ENCODE results near the gene INTS4.
"Not testable (repeated sequence)": the region's sequence is repeated elsewhere in the genome, so short reads cannot be mapped to it uniquely, and the experiment has no call there.

The INTS4 gene

DNA sequence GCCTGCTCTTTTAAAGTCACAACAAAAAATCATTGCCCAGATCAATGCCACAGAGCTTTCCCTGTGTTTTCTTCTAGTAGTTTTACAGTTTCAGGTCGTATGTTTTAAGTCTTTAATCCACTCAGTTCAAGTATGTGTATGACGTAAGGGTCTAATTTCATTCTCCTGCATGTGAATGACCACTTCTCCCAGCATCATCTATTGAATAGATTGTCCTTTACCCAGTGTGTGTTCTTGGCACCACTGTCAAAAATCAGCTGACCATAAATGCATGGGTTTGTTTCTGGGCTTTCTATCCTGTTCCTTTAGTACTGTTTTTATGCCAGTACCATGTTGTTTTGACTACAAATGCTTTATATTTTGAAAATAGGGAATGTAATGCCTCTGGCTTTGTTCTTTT lies 28.1 kb downstream of the INTS4 start:
- DNase-seq (ENCODE audit: extremely low read depth in 1 of 2, low read depth in 1 of 2) = no peak

DNA sequence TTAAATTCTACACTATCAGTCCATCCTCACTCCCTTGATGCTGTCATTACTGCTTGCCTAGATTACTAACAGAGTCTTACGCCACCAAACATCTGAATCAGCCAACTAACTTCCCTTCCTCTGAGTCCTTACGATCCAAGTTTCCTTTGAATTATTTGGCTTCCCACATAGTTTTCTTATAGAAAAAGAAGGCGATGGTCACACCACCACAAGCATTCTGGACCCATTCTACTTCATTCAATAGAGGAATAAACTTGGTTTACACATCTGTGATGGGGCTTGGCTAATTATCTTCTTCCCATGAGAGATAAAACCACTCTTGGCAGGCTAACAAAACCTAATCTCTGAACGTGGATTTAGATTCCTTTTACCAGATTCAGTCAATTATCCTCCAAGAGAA lies 35.0 kb downstream of the INTS4 start:
- no peak for DNase-seq (ENCODE audit: extremely low read depth in 1 of 2, low read depth in 1 of 2)

DNA sequence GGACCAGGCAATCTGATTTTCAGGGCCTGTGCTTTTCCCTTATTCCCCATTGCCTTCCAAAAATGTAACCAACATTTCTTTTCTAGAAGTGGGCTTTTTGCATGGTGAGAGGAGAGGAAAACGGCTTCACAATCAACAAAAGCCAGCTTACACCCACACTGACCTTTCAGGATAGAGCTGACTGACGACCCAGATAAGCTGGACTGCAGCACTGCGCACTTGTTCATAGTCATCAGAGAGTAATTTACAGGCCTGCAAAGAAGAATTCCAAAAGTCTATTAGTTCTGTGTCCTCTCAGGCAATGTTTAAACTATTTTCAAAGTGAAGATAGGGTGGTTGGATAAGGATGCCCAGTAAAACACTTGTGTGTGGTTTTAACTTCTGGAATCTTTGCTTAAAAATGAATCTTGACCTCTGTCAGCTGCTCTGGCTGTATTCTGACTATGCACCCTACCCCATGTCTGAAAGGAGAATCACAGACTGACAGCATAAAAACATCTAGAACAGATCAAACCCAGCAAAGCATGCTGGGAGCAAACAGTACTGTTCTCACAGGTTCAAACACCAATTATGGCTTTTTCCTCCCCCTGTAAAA lies 35.8 kb downstream of the INTS4 start:
- DNase-seq (ENCODE audit: extremely low read depth in 1 of 2, low read depth in 1 of 2) = not testable (repeated sequence)

DNA sequence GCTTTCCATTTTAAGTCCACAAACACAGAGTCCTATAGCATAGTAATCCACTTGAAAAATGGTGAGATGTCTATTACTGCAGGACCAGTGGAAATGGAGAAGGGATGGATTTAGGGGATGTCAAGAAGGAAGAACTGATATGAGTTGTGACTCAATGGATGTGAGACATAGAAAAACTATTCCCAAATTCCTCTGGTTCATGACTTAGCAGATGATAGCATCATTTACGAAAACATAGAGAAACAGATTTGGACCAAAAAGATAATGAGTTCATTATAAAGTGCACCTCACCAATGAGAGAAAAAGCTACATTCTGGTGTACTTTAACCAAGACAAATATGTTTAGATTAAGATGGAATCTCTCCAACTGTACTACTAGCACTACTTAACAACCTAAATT lies 51.2 kb downstream of the INTS4 start:
- not testable (repeated sequence) for DNase-seq (ENCODE audit: extremely low read depth in 1 of 2, low read depth in 1 of 2)

DNA sequence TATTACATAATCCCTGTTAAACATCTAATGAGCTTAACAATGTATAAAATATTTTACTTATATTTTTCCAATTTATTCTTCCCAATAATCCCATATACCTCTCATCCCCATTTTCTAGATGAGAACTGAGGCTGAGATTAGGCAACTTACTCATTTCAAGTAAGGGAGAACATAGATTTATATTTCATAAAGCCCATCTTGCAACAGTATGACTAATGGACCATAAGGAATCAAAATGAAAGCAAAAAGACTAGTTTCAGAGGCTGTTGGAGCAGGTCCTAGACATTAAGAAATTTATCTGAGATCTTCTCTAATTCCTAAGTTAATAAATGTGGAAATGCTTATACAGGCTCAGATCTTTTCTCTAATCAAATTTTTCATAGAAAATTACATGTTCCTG lies 52.0 kb downstream of the INTS4 start:
- not testable (repeated sequence) for DNase-seq (ENCODE audit: extremely low read depth in 1 of 2, low read depth in 1 of 2)

DNA sequence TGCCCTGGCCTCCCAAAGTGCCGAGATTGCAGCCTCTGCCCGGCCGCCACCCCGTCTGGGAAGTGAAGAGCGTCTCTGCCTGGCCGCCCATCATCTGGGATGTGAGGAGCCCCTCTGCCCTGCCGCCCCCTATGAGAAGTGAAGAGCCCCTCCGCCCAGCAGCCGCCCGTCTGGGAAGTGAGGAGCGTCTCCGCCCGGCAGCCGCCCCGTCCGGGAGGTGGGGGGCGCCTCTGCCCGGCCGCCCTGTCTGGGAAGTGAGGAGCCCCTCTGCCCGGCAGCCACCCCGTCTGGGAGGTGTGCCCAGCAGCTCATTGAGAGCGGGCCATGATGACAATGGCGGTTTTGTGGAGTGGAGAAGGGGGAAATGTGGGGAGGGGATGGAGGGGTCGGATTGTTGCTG lies 60.9 kb downstream of the INTS4 start:
- DNase-seq (ENCODE audit: extremely low read depth in 1 of 2, low read depth in 1 of 2) = not testable (repeated sequence)

DNA sequence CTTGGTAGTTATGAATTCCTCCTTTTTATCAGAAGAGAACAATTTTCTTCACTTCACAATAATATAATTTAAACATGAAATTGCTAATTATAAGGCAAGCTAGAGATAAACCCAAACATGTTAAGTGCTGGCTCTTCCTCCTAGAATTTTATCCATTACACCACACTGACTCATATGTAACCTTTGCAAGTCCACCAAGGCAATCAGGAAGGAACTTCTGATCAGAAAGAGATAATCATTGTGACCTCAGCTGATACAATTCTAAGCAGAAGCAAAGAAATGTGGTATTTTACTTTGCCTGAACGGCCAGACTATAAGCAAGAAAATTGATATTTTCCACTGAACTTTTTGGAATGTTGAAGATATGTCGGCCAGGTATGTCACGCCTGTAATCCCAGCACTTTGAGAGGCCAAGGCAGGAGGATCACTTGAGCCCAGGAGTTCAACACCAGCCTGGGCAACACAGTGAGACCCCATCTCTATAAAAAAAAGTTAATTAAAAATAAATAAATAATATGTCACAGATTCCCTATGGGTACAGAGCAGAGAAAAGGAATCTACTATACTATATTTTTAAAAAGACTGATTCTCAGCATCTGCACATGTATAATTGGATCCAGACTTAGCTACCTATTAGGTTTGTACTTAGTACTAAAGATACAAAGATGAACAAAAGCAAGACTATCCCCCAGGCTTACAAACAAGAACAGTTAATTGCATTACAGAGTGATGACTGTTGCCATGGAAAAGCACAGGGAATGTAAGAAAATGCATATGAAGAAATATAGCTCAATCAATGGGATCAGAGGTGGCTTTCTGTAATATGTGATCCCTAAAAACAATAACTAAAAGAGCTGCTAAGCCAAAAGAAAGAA lies 63.9 kb downstream of the INTS4 start:
- DNase-seq (ENCODE audit: extremely low read depth in 1 of 2, low read depth in 1 of 2) = not testable (repeated sequence)

DNA sequence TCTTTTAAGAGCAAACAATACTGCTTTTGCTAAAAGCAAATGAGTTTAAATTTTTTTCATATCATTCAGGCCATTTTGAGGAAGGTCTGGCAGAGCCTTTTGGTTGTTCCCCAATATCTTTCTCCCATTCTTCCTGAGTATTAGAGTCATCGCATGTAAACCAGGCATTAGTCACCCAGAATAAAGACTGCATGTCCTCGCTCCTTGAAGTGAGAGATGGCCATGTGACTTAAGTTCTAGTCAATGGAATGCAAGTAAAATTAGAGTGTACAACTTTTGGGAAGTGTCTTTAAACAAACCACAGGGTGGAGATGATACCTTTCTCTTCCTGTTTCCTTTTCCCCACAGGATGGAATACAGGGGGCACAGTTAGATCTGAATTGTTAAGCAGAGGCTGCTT lies 76.8 kb downstream of the INTS4 start:
- not testable (repeated sequence) for DNase-seq (ENCODE audit: extremely low read depth in 1 of 2, low read depth in 1 of 2)

DNA sequence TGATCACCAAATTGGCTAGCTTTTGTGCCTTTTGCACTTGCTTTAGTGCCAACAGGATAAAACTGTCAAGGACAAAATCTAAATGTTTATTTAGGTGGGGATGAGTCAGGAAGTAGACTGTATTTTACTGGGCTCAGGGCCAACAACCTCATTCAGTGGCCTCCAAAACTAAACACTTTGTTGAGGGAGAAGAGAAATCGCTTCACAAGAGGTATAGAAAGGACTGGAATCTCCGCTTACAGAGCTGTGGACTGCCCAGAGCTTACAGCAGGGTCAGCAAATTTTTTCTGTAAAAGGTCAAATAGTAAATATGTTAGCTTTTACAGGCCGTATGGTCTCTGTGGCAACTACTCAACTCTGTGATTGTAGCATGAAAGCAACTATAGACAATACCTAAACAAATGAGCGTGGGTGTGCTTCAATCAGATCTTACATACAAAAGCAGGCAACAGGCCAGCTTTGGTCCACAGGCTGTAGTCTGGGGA lies 80.1 kb downstream of the INTS4 start:
- not testable (repeated sequence) for DNase-seq (ENCODE audit: extremely low read depth in 1 of 2, low read depth in 1 of 2)

DNA sequence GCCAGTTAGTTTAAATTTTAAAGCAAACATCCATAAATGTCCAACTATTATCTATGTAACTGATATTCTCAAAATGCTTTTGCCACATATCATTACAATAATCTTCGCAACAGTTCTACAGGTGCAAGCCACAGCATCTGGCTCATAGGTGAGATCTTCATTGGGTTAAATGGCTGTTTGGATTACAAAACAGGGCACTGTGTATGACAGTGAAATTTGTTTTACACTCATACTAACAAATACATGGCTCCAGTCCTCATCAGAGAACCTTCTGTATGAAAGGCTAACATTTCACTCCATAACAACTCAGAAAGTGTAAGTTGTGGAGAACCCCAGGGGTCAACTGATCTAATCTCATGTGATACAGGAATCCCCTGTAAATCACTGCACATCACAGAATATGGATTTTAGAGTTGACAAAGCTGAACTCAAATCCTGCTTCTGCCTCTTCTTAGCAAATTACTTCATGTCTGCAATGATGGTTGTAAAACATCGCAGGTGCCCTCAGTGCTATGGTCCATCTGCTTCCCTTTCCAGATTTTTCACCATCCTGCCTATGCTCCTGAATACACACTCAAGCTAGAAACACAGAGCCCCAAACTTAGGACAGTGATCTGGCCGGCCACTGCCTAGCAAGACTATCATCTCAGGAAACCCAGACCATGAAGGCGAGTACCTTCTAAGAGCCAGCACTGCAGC lies 80.7 kb downstream of the INTS4 start:
- DNase-seq (ENCODE audit: extremely low read depth in 1 of 2, low read depth in 1 of 2) = not testable (repeated sequence)

DNA sequence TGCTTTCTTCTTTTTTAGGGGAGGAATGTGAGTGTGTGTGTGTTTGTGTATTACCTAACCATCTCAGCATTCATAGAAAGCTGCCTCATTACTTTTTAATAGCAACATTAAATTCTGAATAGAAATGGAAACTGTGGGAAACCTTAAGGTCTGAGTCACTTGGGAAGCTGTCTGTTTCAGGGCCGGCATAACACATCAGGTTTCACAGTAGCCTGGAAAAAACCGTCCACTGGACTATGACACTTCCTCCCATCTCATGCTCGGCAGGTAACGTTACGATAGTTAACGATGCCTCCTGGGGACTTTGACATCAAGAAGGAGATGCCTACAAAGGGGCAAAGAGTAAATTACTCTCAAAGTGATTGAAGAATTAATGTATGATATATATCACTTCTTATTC lies 83.6 kb downstream of the INTS4 start:
- DNase-seq (ENCODE audit: extremely low read depth in 1 of 2, low read depth in 1 of 2) = not testable (repeated sequence)

DNA sequence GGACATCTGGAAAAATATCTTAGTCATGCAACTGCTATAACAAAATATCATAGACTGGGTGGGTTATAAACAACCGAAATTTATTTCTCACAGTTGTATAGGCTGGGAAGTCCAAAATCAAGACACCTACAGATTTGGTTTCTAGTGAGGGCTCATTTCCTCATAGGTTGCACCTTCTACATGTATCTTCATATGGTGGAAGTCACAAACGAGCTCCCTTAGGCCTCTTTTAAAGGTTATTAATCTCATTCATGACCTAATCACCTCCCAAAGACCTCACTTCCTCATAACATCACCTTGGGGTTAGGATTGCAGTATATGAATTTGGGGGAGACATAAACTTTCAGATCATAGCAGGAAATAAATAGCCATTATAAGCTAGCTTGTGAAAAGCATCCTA lies 85.2 kb downstream of the INTS4 start:
- no peak for DNase-seq (ENCODE audit: extremely low read depth in 1 of 2, low read depth in 1 of 2)

DNA sequence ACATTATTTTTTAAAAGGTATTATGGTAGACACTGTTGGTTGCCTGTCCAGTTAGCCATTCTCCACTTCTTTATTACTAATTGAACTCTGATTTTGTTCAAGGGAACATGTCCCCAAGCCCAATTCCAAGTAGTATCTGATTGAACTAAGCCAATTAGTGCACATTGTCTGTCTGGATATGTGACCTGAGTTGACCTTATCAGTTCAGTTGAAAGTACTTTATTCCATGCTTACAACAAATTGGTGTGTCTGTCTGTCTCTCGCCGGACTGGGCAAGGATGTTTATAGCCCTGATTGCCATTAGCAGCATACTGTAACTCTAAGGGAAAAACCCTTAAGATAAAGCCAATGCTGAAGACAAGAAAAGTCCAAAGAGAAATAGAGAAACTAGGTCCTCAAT lies 85.6 kb downstream of the INTS4 start:
- DNase-seq (ENCODE audit: extremely low read depth in 1 of 2, low read depth in 1 of 2) = no peak

DNA sequence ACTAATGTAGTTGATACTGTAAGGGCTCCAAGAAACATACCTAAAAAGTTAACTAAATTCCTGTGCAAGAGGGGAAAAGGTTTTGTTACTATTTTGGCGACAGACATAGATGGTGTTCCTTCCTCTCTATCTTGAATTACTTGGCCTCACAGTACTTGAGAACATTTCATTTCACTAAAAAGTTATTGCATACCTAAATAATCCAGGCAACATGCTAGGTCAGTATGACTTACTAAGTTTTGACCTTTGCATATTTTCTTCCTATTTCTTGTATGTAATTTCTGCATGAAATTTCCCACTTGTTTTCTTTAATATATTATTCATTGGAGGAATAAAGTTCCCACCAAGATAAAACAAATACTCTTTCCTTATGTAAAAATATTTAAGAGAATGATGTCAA lies 99.5 kb downstream of the INTS4 start:
- DNase-seq (ENCODE audit: extremely low read depth in 1 of 2, low read depth in 1 of 2) = not testable (repeated sequence)

DNA sequence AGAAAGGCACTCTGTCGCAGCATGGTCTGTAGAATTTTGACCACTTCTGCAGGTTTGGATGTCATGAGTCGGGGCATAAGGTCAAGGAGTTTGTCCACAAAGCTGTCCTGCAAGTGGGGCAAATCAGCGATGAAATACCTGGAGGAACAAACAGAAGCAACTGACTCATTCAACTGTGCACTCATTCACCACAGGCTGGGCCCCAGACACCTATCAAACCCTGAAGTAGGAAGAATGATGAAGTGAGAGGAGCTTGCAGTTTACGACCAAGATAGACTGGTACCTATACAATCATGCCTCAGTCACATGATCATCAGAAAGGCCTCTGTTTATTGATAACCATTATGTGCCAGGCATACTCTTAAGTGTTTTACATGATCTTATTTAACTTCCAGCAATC lies 102.8 kb downstream of the INTS4 start:
- not testable (repeated sequence) for DNase-seq (ENCODE audit: extremely low read depth in 1 of 2, low read depth in 1 of 2)

DNA sequence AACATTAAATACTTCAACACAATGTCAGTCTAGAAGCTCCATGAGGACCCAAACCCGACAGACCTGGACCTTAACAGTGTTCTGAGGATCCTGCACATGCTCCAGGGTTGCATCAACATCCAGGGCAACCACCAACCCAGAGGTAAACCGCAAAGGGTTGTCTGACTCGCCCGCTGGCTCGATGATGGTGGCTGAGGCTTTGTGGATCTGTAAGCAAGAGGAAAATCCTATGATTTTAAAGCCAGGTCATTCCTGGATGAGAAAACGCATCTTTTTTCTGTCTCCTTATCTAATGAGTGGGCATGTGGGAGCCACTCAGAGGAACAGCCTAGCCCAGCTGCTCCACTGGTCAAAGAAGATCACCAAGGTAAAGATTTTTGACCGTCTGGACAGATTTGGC lies 103.2 kb downstream of the INTS4 start:
- not testable (repeated sequence) for DNase-seq (ENCODE audit: extremely low read depth in 1 of 2, low read depth in 1 of 2)

DNA sequence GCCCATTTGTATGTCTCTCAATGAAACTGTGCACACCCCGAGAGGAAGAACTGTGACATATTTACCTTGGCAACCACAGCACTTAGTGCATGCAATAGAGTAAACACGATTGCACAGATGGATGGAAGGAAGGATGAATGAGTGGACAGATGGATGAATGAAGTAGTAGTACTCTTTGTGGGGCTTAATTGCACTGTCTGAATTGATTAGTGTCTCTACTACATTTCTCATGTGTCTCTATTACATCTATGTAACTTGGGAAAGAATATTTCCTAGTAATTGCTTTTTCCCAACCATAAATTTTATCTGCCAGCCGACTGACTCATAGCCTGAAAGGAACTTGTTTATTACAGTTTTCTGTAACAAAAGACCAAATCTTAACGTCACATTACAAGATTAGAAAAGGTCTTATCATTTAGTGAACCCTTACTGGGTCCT lies 103.8 kb downstream of the INTS4 start:
- DNase-seq (ENCODE audit: extremely low read depth in 1 of 2, low read depth in 1 of 2) = not testable (repeated sequence)

DNA sequence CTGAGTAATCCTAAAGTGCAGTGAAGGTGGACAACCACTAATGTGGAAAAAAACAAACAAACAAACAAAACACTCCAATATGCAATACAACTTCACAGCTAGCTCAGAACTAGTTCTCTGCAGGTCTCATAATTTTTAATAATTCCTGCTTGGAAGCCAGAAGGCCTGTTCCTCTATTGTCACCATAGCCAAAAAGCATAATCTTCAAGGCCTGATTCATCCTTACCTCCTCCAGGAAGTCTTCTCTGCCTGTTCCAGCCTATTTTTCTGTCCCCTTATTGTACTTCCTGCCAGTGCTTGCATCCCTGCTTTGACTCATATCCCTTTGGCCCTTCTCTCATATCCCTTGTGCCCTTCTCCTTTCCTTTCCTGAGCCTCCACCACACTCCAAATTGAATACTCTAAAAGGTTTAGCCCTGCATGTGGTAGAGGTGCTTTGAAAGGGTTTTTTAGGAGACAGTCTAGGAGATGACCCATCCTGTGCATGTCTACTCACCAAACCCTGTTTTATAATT lies 104.3 kb downstream of the INTS4 start:
- DNase-seq (ENCODE audit: extremely low read depth in 1 of 2, low read depth in 1 of 2) = not testable (repeated sequence)

DNA sequence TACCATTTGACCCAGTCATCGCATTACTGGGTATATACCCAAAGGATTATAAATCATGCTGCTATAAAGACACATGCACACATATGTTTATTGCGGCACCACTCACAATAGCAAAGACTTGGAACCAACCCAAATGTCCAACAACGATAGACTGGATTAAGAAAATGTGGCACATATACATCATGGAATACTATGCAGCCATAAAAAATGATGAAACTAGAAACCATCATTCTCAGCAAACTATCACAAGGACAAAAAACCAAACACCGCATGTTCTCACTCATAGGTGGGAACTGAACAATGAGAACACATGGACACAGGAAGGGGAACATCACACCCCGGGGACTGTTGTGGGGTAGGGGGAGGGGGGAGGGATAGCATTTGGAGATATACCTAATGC lies 105.4 kb downstream of the INTS4 start:
- DNase-seq (ENCODE audit: extremely low read depth in 1 of 2, low read depth in 1 of 2) = not testable (repeated sequence)

DNA sequence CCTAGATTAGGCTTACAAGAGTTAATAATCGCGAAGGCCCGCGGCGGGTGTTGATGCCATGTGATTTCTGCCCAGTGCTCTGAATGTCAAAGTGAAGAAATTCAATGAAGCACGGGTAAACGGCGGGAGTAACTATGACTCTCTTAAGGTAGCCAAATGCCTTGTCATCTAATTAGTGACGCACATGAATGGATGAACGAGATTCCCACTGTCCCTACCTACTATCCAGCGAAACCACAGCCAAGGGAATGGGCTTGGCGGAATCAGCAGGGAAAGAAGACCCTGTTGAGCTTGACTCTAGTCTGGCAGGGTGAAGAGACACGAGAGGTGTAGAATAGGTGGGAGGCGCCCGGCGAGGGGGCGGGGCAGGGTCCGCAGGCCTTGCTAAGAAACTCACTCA lies 108.1 kb downstream of the INTS4 start:
- DNase-seq (ENCODE audit: extremely low read depth in 1 of 2, low read depth in 1 of 2) = no peak

DNA sequence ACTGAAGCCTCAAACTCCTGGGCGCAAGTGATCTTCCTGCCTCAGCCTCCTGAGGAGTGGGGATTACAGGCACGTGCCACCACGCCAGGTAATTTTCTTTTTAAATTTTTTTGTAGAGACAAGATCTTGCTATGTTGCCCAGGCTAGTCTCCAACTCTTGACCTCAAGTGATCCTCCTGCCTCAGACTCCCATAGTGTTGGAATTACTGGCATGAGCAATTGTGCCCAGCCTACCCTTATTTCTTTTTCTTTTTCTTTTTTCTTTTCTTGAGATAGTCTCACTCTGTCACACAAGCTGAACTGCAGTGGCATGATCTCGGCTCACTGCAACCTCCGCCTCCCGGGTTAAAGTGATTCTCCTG lies 109.7 kb downstream of the INTS4 start:
- DNase-seq (ENCODE audit: extremely low read depth in 1 of 2, low read depth in 1 of 2) = no peak
